ENCODE measurements around the gene GSTA3.

DNA sequence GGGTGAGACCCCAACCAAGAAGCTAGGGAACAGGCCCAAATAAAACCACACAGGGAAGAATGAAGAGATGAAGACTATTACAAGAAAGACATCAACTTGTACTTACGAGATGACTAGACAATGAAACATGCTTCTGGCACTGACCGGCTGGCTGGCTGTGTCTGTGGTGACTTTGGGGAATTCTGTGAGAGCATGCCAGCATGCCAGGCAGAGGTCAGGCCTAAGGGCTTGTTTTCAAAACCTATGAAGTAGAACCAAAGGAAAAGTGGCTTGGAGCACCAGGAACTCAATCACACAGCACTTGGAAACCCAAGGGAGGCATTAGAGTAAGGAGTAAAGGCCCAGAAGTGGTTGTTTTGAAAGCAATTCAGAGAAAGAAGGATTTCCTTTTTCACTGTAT, 28.4 kb upstream of the GSTA3 start:
- no peak for TF ChIP-seq POLR2A (IDR thresholded peaks at IDR 0.05)
- TF ChIP-seq, protein P1, sequence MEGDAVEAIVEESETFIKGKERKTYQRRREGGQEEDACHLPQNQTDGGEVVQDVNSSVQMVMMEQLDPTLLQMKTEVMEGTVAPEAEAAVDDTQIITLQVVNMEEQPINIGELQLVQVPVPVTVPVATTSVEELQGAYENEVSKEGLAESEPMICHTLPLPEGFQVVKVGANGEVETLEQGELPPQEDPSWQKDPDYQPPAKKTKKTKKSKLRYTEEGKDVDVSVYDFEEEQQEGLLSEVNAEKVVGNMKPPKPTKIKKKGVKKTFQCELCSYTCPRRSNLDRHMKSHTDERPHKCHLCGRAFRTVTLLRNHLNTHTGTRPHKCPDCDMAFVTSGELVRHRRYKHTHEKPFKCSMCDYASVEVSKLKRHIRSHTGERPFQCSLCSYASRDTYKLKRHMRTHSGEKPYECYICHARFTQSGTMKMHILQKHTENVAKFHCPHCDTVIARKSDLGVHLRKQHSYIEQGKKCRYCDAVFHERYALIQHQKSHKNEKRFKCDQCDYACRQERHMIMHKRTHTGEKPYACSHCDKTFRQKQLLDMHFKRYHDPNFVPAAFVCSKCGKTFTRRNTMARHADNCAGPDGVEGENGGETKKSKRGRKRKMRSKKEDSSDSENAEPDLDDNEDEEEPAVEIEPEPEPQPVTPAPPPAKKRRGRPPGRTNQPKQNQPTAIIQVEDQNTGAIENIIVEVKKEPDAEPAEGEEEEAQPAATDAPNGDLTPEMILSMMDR (IDR thresholded peaks at IDR 0.05), result no peak
